Endothelial cell of umbilical vein (primary cell): Measurements from ENCODE around the gene CMIP. TPM values are rescaled to one million over a fixed set of nuclear protein-coding genes. Genes with fewer than 3 reads are reported as not detected.

Experiments
- BruUV-seq: library from RNA; stranded (reverse); fragments of 400-500 nt; replicated peaks from 2 replicates; lab custom pipeline; 2021; lab: Mats Ljungman, UMichigan
- CTCF ChIA-PET: fragments of 300-600, 350-600 bp; sonication (Branson Sonifier 250); formaldehyde crosslinking; loops from one replicate; lab custom pipeline; 2021; ENCODE audit warnings: antibody characterized with exemption, inconsistent platforms; lab: Charles Lee
- POLR2A ChIA-PET: fragments of 300-600, 350-600 bp; sonication (Branson Sonifier 250); formaldehyde crosslinking; loops from one replicate; lab custom pipeline; 2021; ENCODE audit warnings: antibody characterized with exemption, inconsistent platforms; lab: Charles Lee
- DNase-seq: peaks from one replicate; pipeline ENCODE4 v3.0.0-alpha.2; 2011; ENCODE audit warnings: low read depth, low spot score
- FAIRE-seq: peaks from 2 replicates; lab custom pipeline; 2011; peaks lifted over from hg19 to GRCh38; lab: Jason Lieb, UNC
- H2AFZ ChIP-seq: 2 replicates; pipeline ENCODE4 v1.6.0; 2012; ENCODE audit warnings: low read depth, low read length, control low read depth, inconsistent platforms
- H3K27ac ChIP-seq: 2 replicates; pipeline ENCODE4 v1.5.1; 2011; ENCODE audit warnings: low read depth, mild to moderate bottlenecking, control low read depth, low read length, moderate library complexity; ENCODE audit not compliant: insufficient read depth
- H3K27me3 ChIP-seq, 2 experiments: 2 replicates each; pipeline versions ENCODE4 v1.6.0 to v1.6.1; 2011; ENCODE audit warnings: low read length in 2 of 2, mixed read lengths in 1 of 2; ENCODE audit not compliant: control insufficient read depth in 2 of 2, insufficient read depth in 2 of 2
- H3K36me3 ChIP-seq, 2 experiments: 2 replicates in 1 of 2; 3 replicates in 1 of 2; pipeline ENCODE4 v1.5.1; 2011; ENCODE audit warnings: low read length in 2 of 2, mild to moderate bottlenecking in 1 of 2, moderate library complexity in 1 of 2; ENCODE audit not compliant: control insufficient read depth in 2 of 2, insufficient read depth in 2 of 2; ENCODE audit errors: extremely low read depth in 1 of 2
- H3K4me1 ChIP-seq: 3 replicates; pipeline ENCODE4 v1.5.1; 2011; ENCODE audit warnings: mild to moderate bottlenecking, low read length; ENCODE audit not compliant: control insufficient read depth, insufficient read depth; ENCODE audit errors: extremely low read depth
- H3K4me2 ChIP-seq: 2 replicates; pipeline ENCODE4 v1.6.1; 2011; ENCODE audit warnings: low read length, control low read depth, mixed read lengths; ENCODE audit not compliant: insufficient read depth
- H3K4me3 ChIP-seq, 3 experiments: fragments of 200-600 bp in 1 of 3; sonication (generic), shearing (Covaris generic) in 1 of 3; replicated peaks in 1 of 3; 2 replicates each; pipeline ENCODE4 v1.5.1; 2011 to 2016; ENCODE audit warnings: control low read depth in 3 of 3, low read length in 3 of 3, mild to moderate bottlenecking in 2 of 3, inconsistent platforms in 1 of 3, low read depth in 1 of 3, moderate library complexity in 1 of 3; ENCODE audit not compliant: insufficient read depth in 1 of 3
- H3K79me2 ChIP-seq: 2 replicates; pipeline ENCODE4 v1.6.0; 2012; ENCODE audit warnings: low read length, inconsistent platforms; ENCODE audit not compliant: control insufficient read depth, insufficient read depth
- H3K9ac ChIP-seq: replicated peaks from 2 replicates; pipeline ENCODE3; 2011; ENCODE audit warnings: low read length, control low read depth; ENCODE audit not compliant: insufficient read depth; ENCODE audit errors: extremely low read depth
- H3K9me1 ChIP-seq: replicated peaks from 3 replicates; pipeline ENCODE4 v1.6.0; 2011; ENCODE audit warnings: mild to moderate bottlenecking, low read length; ENCODE audit not compliant: control insufficient read depth, insufficient read depth; ENCODE audit errors: extremely low read depth
- H3K9me3 ChIP-seq: replicated peaks from 2 replicates; pipeline ENCODE4 v1.5.1; 2012; ENCODE audit warnings: low read length, inconsistent platforms; ENCODE audit not compliant: control insufficient read depth, insufficient read depth
- H4K20me1 ChIP-seq: replicated peaks from 2 replicates; pipeline ENCODE3; 2011; ENCODE audit warnings: mild to moderate bottlenecking, low read length; ENCODE audit not compliant: control insufficient read depth, insufficient read depth; ENCODE audit errors: extremely low read depth
- CTCF ChIP-seq, 2 donors: IDR thresholded peaks; 1 replicate in 1 of 2; 2 replicates in 1 of 2; pipeline ENCODE4 v1.5.1; 2011; ENCODE audit warnings: low read length in 2 of 2, mild to moderate bottlenecking in 2 of 2, moderate library complexity in 2 of 2, control low read depth in 1 of 2, inconsistent platforms in 1 of 2, low read depth in 1 of 2; ENCODE audit not compliant: insufficient read depth in 1 of 2; ENCODE audit errors: extremely low read depth in 1 of 2
- EZH2 ChIP-seq: IDR thresholded peaks from 2 replicates; pipeline ENCODE4 v1.6.1; 2012; ENCODE audit warnings: borderline replicate concordance, low read depth, mild to moderate bottlenecking, moderate library complexity, low read length, inconsistent platforms; ENCODE audit not compliant: severe bottlenecking
- GATA2 ChIP-seq: IDR thresholded peaks from 2 replicates; pipeline ENCODE4 v1.7.0; 2011; ENCODE audit warnings: low read depth, mild to moderate bottlenecking, moderate library complexity, mixed read lengths, low read length; ENCODE audit not compliant: insufficient read length, insufficient read depth
- MYC ChIP-seq: IDR thresholded peaks from one replicate; pipeline ENCODE4 v1.6.1; 2011; ENCODE audit warnings: mild to moderate bottlenecking, low read depth, low read length
- POLR2AphosphoS5 ChIP-seq: IDR thresholded peaks from 2 replicates; pipeline ENCODE4 v1.6.1; 2012; ENCODE audit warnings: low read depth, mild to moderate bottlenecking, control low read depth, low read length, moderate library complexity; ENCODE audit not compliant: insufficient read depth
- dilution Hi-C: fragments of 300-500 bp; cut with MboI; formaldehyde crosslinking; loops from one replicate; pipeline ENCODE4 v1.15.0; 2019; ENCODE audit warnings: low sequenced_read_pairs; ENCODE audit not compliant: extremely low pct_ligation_motif_present
- intact Hi-C: fragments of 100-400 bp; cut with micrococcal nuclease; formaldehyde crosslinking; loops from one replicate; pipeline ENCODE4 v1.10.0; 2022
- polyA plus RNA-seq, 4 experiments: library from polyadenylated mRNA; depleted of rRNA in 3 of 4; stranded (reverse) in 3 of 4; unstranded in 1 of 4; fragments of >200 nt; gene quantifications; 2 replicates each; pipeline versions ENCODE4 v1.2.1 to v1.2.3, GENCODE V29; 2011 to 2012; ENCODE audit warnings: missing spikeins in 1 of 4
- total RNA-seq: library from RNA; stranded (reverse); gene quantifications from 2 replicates; pipeline ENCODE4 v1.2.3, GENCODE V29; 2021

Gene CMIP
- total and polyA plus RNA-seq, 2 donors (not counting 3 experiments of a cell fraction or from before 2014, with no cell fraction given) = 29.0 to 101 TPM

- TF ChIP-seq EZH2 = no peak
- TF ChIP-seq MYC = no peak
- peak in 1 of 2 donors; percentile 15 for TF ChIP-seq CTCF (IDR thresholded peaks at IDR 0.05; ENCODE audit: extremely low read depth in 1 of 2, insufficient read depth in 1 of 2, low read depth in 1 of 2, low read length in 2 of 2)
- TF ChIP-seq POLR2AphosphoS5 = no peak
- no peak for TF ChIP-seq GATA2
- Histone ChIP-seq H3K27me3 (no peaks in the 10 kb centered on the region), H3K4me2 (peak overlapping the region; percentile 17), H4K20me1 (no peaks in the 10 kb centered on the region), H3K9me3 (no peaks in the 10 kb centered on the region), H3K27ac (peak overlapping the region; percentile 73), H3K4me3 (no peak overlapping the region), H3K4me1 (peaks cover 25% of the 10 kb centered on the region), H3K79me2 (peaks cover 5% of the 10 kb centered on the region), H3K9me1 (no peaks in the 10 kb centered on the region), H3K9ac (peak overlapping the region; percentile 25), H3K36me3 (peaks cover 0 to 11% of the 10 kb centered on the region in 2 experiments), H2AFZ (no peak overlapping the region)
- CTCF ChIA-PET = interaction anchor here (2.3 kb wide), 1 partner anchor 10 kb away, joined by 7 read pairs; no protein-coding TSS in a partner anchor
- dilution Hi-C loops (no loop called here), intact Hi-C loops (no loop called here)
- no peak for DNase-seq
- no peak for FAIRE-seq
- no TSS peak for BruUV-seq
- POLR2A ChIA-PET = no interaction called here
These were observed 188.6 kb downstream of the CMIP start for GRCh38 chr16:81633147-81633619.
